Vagina (tissue), 2 donors: ENCODE measurements around the gene DNAJB4.

Experiments used
- POLR2A ChIP-seq, 2 donors: fragments of 450-650 bp; IDR thresholded peaks; one replicate each; pipeline ENCODE4 v1.6.1; 2017; ENCODE audit warnings: antibody characterized with exemption in 2 of 2, mild to moderate bottlenecking in 2 of 2, moderate library complexity in 2 of 2
- POLR2AphosphoS5 ChIP-seq, 2 donors: sonication (generic); formaldehyde crosslinking; IDR thresholded peaks; one replicate each; pipeline ENCODE4 v1.9.0; 2017; ENCODE audit warnings: antibody characterized with exemption in 2 of 2, mild to moderate bottlenecking in 2 of 2, low read depth in 1 of 2; ENCODE audit not compliant: insufficient read depth in 1 of 2
- TF ChIP-seq, protein P1 (sequence below), 3 experiments: fragments of 450-650 bp in 2 of 3; fragments of 200-600 bp in 1 of 3; sonication (generic) in 1 of 3; IDR thresholded peaks; one replicate each; pipeline ENCODE4 v1.5.1; 2017 to 2019; ENCODE audit warnings: antibody characterized with exemption in 3 of 3, mild to moderate bottlenecking in 2 of 3, moderate library complexity in 2 of 3

DNA sequence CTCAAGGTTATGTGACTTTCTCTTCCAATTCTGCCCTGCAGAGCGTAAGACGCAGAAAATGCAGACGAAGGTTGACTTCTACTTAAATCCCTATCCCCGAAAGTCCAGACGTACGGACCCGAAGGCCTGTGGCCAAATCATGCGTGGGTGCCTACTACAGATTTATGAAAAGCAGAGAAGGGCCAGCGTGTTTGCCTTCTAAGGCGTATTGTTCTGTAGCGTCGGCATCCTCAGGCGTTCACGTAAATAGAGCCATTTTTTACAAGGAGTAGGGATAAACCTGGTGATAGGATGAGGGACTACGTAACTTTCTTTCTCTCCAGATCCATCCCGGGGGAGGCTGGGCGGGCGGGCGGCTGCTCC lies 40.8 kb downstream of the DNAJB4 start:
- TF ChIP-seq POLR2A (IDR thresholded peaks at IDR 0.05) (no peak), POLR2AphosphoS5 (IDR thresholded peaks at IDR 0.05; ENCODE audit: insufficient read depth in 1 of 2, low read depth in 1 of 2) (no peak)
- TF ChIP-seq, protein P1, sequence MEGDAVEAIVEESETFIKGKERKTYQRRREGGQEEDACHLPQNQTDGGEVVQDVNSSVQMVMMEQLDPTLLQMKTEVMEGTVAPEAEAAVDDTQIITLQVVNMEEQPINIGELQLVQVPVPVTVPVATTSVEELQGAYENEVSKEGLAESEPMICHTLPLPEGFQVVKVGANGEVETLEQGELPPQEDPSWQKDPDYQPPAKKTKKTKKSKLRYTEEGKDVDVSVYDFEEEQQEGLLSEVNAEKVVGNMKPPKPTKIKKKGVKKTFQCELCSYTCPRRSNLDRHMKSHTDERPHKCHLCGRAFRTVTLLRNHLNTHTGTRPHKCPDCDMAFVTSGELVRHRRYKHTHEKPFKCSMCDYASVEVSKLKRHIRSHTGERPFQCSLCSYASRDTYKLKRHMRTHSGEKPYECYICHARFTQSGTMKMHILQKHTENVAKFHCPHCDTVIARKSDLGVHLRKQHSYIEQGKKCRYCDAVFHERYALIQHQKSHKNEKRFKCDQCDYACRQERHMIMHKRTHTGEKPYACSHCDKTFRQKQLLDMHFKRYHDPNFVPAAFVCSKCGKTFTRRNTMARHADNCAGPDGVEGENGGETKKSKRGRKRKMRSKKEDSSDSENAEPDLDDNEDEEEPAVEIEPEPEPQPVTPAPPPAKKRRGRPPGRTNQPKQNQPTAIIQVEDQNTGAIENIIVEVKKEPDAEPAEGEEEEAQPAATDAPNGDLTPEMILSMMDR (IDR thresholded peaks at IDR 0.05), result no peak
